ENCODE data around the gene UCK2. TPM values are rescaled to one million over a fixed set of nuclear protein-coding genes. Genes with fewer than 3 reads are reported as not detected.

The UCK2 gene
- total RNA-seq, 2 donors from 2014 or later, result 37.0 to 61.6 TPM

GRCh38 chr1:165898837-165899236, 71.4 kb downstream of the UCK2 start:
- no peak for DNase-seq (ENCODE audit: low spot score in 2 of 2)
- Mint-ChIP-seq H3K27ac (no peak overlapping the region), H3K9me3 (no peaks in the 10 kb centered on the region), H3K36me3 (peaks cover 26 to 30% of the 10 kb centered on the region in 2 donors)
- ATAC-seq, result no peak

GRCh38 chr1:165899461-165899941, 72.1 kb downstream of the UCK2 start:
- Mint-ChIP-seq H3K27ac (no peak overlapping the region), H3K36me3 (peaks cover 25 to 26% of the 10 kb centered on the region in 2 donors), H3K9me3 (no peaks in the 10 kb centered on the region)
- DNase-seq (ENCODE audit: low spot score in 2 of 2) (no peak), ATAC-seq (no peak)

- DNase-seq (ENCODE audit: low spot score in 2 of 2) (no peak), ATAC-seq (no peak)
- Mint-ChIP-seq H3K36me3 (peaks cover 15 to 26% of the 10 kb centered on the region in 2 donors), H3K9me3 (no peaks in the 10 kb centered on the region), H3K27ac (no peak overlapping the region)
These were observed 73.4 kb downstream of the UCK2 start for GRCh38 chr1:165900576-165901380.

- no peak overlapping the region for H3K27ac Mint-ChIP-seq
- peaks cover 14 to 23% of the 10 kb centered on the region in 2 donors for H3K36me3 Mint-ChIP-seq
- H3K9me3 Mint-ChIP-seq, result no peaks in the 10 kb centered on the region
- no peak for ATAC-seq
- DNase-seq (ENCODE audit: low spot score in 2 of 2), result no peak
These were observed 75.2 kb downstream of the UCK2 start for GRCh38 chr1:165902565-165902964.

GRCh38 chr1:165903672-165904071, 76.3 kb downstream of the UCK2 start:
- no peak for ATAC-seq
- Mint-ChIP-seq H3K36me3 (peaks cover 14 to 26% of the 10 kb centered on the region in 2 donors), H3K27ac (peak overlapping the region in 1 of 2 donors; percentile 44), H3K9me3 (no peaks in the 10 kb centered on the region)
- DNase-seq (ENCODE audit: low spot score in 2 of 2), result no peak

GRCh38 chr1:165904948-165905347, 77.5 kb downstream of the UCK2 start:
- no peaks in the 10 kb centered on the region for H3K9me3 Mint-ChIP-seq
- no peak for DNase-seq (ENCODE audit: low spot score in 2 of 2)
- ATAC-seq, result no peak
- H3K27ac Mint-ChIP-seq, result no peak overlapping the region
- peaks cover 13 to 24% of the 10 kb centered on the region in 2 donors for H3K36me3 Mint-ChIP-seq

GRCh38 chr1:165905853-165906252, 78.4 kb downstream of the UCK2 start:
- Mint-ChIP-seq H3K36me3 (peaks cover 9 to 15% of the 10 kb centered on the region in 2 donors), H3K27ac (no peak overlapping the region), H3K9me3 (no peaks in the 10 kb centered on the region)
- DNase-seq (ENCODE audit: low spot score in 2 of 2), result no peak
- peak in 1 of 2 donors; percentile 40 for ATAC-seq

GRCh38 chr1:165907256-165907857, 79.9 kb downstream of the UCK2 start:
- Mint-ChIP-seq H3K27ac (no peak overlapping the region), H3K9me3 (no peaks in the 10 kb centered on the region), H3K36me3 (peaks cover 5 to 14% of the 10 kb centered on the region in 2 donors)
- DNase-seq (ENCODE audit: low spot score in 2 of 2) (no peak), ATAC-seq (no peak)

- DNase-seq (ENCODE audit: low spot score in 2 of 2), result no peak
- ATAC-seq, result no peak
- no peak overlapping the region for H3K27ac Mint-ChIP-seq
- H3K9me3 Mint-ChIP-seq, result no peaks in the 10 kb centered on the region
- peaks cover 5 to 8% of the 10 kb centered on the region in 2 donors for H3K36me3 Mint-ChIP-seq
These were observed 83.5 kb downstream of the UCK2 start for GRCh38 chr1:165910764-165911421.

GRCh38 chr1:165911609-165912281, 84.3 kb downstream of the UCK2 start:
- no peak for ATAC-seq
- Mint-ChIP-seq H3K9me3 (no peaks in the 10 kb centered on the region), H3K27ac (no peak overlapping the region), H3K36me3 (peaks cover 5 to 8% of the 10 kb centered on the region in 2 donors)
- DNase-seq (ENCODE audit: low spot score in 2 of 2), result no peak

GRCh38 chr1:165912638-165913037, 85.2 kb downstream of the UCK2 start:
- no peaks in the 10 kb centered on the region for H3K9me3 Mint-ChIP-seq
- H3K36me3 Mint-ChIP-seq, result peaks cover 0 to 2% of the 10 kb centered on the region in 2 donors
- ATAC-seq, result no peak
- DNase-seq (ENCODE audit: low spot score in 2 of 2), result no peak
- H3K27ac Mint-ChIP-seq, result no peak overlapping the region

GRCh38 chr1:165914136-165914798, 86.9 kb downstream of the UCK2 start:
- peak; percentile 87 to 88 for ATAC-seq
- no peaks in the 10 kb centered on the region for H3K36me3 Mint-ChIP-seq
- no peaks in the 10 kb centered on the region for H3K9me3 Mint-ChIP-seq
- peak in 1 of 2 donors; percentile 68 for DNase-seq (ENCODE audit: low spot score in 2 of 2)
- no peak overlapping the region for H3K27ac Mint-ChIP-seq

- ATAC-seq (no peak), DNase-seq (ENCODE audit: low spot score in 2 of 2) (no peak)
- H3K36me3 Mint-ChIP-seq, result no peaks in the 10 kb centered on the region
- no peaks in the 10 kb centered on the region for H3K9me3 Mint-ChIP-seq
- H3K27ac Mint-ChIP-seq, result peak overlapping the region in 1 of 2 donors; percentile 55
These were observed 88.1 kb downstream of the UCK2 start for GRCh38 chr1:165915480-165915879.

- DNase-seq (ENCODE audit: low spot score in 2 of 2), result no peak
- H3K36me3 Mint-ChIP-seq, result no peaks in the 10 kb centered on the region
- H3K27ac Mint-ChIP-seq, result peak overlapping the region in 1 of 2 donors; percentile 55
- no peaks in the 10 kb centered on the region for H3K9me3 Mint-ChIP-seq
- ATAC-seq, result no peak
These were observed 88.5 kb downstream of the UCK2 start for GRCh38 chr1:165915932-165916348.

- DNase-seq (ENCODE audit: low spot score in 2 of 2), result no peak
- Mint-ChIP-seq H3K36me3 (no peaks in the 10 kb centered on the region), H3K27ac (no peak overlapping the region), H3K9me3 (no peaks in the 10 kb centered on the region)
- no peak for ATAC-seq
These were observed 89.8 kb downstream of the UCK2 start for GRCh38 chr1:165917166-165917565.

- H3K36me3 Mint-ChIP-seq, result no peaks in the 10 kb centered on the region
- ATAC-seq, result no peak
- no peak for DNase-seq (ENCODE audit: low spot score in 2 of 2)
- H3K27ac Mint-ChIP-seq, result no peak overlapping the region
- no peaks in the 10 kb centered on the region for H3K9me3 Mint-ChIP-seq
These were observed 96.7 kb downstream of the UCK2 start for GRCh38 chr1:165924117-165924516.
